Measurements from ENCODE around the gene TRIM67.

The TRIM67 gene

DNA sequence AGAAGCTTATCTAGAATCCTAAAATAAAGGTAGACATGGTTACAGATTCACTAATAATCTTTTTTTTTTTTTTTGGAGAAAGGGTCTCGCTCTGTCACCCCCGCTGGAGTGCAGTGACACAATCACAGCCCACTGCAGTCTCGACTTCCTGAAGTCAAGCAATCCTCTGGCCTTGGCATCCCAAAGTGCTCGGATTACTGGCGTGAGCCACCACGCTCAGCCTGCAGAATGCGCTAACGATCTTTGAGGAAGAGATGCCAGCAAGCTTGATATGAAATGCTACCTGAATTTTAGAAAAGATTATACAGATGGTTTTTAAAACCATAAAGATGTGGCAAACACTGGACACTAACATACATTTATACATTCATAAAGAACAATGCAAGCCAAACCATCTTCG, 75.1 kb downstream of the TRIM67 start:
- DNase-seq = no peak

DNA sequence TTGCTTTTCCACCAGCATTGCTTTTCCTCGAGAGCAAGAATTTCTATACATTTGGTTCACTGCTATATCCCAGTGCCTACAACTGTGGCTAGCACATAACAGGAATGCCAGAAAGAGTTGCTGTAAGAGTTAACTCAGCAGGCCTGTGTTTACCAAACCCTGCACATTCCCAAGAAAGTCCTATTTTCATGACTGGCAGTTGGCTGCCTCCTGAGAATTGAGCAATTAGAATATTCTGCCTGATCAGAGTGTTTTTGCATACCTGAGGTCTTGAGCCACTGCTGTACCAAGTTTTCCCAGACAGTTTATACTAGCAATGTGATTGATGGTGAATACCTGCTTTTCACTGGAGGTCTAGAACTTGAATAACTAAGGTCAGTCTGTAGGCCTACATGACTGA, 76.4 kb downstream of the TRIM67 start:
- no peak for DNase-seq

DNA sequence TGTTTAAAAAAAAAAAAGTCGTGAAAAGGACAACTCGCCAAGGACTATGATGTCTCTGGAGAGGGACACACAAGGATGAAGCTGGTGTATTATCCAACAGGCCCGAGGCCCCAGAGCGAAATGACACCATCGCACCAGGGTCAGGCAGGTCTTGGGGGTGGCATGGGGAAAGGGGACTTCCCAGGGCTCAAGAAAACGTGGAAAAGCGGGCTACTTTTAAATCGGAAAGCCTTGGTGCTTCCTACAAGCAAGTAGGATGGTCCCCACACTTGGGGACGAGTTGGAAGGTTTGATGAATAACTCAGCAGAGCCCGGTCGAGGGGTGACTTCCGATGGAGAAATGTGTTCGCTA, 78.6 kb downstream of the TRIM67 start:
- no peak for DNase-seq

DNA sequence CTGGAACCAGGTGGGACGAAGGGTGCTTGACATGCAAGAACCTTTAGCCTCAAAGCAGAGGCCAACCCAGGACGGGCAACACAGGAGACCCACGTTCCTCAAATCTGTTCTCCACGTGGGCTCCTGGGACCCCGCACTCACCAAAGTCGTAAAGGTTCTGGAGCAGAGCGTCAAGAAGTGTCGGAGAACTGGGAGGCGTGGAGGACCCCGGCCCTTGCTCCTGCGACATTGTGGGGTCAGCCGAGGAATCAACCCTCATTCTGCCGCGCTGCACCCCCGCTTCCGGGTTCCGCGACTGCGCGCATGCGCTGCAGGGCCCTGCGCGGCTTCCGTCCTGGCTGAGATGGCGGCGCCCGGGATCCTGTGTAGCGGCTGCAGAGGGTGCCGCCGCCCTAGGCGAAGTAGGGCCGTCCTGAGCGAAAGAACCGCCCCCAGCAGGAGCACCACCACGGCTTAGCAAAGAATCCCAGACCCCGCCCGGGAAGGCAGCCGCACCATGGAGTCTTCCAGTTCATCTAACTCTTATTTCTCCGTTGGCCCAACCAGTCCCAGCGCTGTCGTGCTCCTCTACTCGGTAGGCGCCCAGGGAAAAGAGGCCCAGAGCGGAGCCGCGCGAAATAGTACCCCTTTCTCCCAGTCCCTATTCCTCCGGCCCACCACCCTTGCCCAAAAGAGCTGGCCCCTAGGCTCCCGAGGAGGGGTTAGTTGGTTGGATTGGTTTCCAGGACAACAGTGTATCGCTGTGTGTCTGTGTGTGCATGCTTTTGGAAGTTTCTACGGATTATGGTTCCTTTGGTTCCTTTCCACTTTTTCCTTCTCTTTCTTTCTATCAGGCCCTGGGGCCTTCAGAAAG, 79.3 kb downstream of the TRIM67 start, which contains the start of gene GNPAT:
Gene GNPAT, plus strand, starts transcription at position 330 of the 853 bp plus-strand sequence. Its CDS starts 167 bp downstream, at position 497.
- DNase-seq = peak; percentile 90

DNA sequence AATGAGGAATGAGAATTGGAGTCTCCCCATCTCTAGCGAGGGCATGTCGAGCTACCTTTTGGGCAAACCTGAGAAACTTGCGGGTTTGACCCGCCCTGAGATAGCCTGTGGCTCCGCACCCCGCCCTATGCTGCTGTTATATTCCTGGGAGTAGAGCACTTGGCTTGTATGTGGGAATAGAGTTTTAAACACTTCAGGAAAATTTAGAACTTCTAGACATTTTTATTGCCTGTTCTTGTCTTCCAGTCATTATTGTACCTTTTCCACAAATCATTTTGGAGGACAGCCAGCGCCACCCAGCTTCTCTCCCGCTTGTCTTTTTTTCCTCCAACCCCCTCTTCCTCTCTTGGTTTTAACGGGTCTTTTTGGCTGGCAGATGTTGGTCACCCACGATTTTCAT, 79.9 kb downstream of the TRIM67 start:
- DNase-seq = peak; percentile 35

DNA sequence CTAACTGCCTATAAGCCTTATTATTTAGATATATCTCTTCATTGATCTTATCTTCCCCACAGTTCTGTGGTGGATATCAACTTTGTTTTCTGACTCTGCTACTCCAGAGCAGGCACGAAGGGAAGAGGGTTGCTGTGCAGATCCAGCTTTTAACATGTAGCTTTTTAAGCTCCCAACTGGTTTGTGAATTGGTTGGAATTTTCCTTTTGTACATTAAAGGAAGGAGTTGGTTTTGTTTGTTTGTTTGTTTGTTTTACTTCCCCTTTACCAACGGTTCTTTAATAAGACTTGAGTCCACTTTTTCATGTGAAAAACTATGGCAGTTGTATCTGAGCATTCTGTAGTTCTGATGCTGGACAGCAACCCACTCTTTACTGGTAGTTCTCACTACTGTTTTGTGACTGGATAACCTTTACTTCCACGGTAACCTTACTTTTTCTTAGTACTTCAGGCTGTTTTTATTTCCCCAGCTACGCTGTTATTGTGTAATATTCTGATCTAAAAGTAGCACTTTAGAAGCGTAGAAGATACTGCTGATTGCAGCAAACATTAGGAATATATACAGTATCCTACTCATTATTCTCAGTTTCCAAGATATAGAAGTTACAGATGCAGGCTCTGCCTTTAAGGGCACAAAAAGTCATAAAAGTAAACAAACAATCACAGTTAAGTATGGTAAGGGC, 80.8 kb downstream of the TRIM67 start:
- no peak for DNase-seq

DNA sequence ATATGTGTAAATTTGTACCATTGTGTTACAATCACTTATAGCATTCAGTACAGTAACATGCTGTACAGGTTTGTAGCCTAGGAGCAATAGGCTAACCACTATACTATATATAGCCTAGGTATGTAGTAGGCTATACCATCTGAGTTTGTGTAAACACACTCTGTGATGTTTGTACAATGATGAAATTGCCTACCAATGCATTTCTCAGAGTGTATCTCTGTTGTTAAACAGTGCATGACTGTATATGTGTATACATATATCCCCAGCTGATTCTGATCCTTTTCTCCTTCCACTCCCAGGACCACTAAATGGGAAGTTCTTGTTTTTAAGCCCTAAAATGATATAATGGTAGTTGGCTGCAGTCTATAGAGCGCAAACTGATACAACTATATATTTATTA, 86.9 kb downstream of the TRIM67 start:
- DNase-seq = no peak

DNA sequence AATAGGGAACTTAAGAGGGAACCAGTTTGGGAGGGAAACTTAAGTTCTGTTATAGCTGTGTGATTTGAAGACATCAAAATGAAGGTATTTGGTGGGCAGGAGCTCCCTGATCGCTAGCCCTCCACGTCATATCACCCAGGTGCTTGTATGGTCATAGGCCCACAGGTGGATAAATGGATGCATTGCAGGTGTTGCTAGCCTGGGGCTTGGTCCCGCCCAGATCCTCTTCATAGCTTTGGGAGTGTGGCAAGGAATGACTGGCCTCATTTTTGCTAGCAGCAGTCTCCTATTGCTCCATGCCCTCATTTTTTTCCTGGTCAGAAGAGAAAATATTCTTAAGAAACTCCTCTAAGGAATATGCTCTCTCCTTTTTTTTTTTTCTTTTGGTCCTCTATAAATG, 90.5 kb downstream of the TRIM67 start:
- DNase-seq = no peak

DNA sequence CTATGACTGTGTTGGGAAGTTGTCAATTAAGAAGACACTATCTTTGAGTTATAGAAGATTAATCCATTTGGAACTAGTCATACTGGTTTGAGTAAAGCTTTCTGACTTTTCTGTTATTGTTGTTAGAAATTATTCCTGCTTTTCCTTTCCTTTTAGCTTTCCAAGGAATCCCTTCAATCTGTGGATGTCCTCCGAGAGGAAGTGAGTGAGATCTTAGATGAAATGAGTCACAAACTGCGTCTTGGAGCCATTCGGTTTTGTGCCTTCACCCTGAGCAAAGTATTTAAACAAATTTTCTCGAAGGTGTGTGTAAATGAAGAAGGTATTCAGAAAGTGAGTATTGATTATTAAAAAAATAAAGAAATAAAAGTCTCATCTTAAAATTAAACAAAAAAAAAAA, 98.5 kb downstream of the TRIM67 start:
- no peak for DNase-seq

DNA sequence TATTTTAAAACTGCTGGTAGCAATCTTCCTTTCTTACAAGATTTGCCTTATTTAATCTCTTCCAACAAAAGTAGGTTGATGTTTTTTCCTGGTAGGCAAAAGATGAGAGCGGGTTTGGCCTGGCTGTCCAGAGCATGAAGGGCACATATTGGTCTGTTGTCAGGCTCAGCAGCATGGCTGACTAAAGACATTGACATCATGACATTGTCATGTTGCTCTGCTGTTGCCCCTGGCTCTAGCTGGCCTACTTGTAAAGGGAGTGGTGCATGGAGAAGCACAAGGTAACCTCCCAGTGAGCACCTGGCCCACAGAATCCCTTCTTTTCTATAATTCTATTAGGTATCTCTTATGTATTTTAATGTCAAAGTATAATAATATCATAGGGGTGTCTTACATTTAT, 102.8 kb downstream of the TRIM67 start:
- DNase-seq = no peak

DNA sequence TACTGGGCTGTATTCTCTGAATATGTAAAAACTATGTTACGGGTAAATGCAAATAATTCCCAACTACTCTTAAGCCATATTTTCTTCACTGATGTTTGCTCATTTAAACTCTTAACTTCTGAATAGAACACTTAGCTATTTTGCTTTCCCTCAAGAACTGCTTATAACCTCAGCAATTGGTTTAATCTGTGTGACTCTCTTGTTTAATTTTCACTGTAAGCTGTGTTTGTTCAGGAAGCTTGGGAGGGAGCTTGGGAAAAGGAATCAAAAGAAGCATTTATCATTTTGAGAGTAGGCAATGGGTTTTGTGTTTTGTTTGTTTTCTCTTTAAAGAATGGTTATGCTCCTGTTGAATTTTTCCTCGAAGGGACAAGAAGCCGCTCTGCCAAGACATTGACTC, 103.5 kb downstream of the TRIM67 start:
- no peak for DNase-seq

DNA sequence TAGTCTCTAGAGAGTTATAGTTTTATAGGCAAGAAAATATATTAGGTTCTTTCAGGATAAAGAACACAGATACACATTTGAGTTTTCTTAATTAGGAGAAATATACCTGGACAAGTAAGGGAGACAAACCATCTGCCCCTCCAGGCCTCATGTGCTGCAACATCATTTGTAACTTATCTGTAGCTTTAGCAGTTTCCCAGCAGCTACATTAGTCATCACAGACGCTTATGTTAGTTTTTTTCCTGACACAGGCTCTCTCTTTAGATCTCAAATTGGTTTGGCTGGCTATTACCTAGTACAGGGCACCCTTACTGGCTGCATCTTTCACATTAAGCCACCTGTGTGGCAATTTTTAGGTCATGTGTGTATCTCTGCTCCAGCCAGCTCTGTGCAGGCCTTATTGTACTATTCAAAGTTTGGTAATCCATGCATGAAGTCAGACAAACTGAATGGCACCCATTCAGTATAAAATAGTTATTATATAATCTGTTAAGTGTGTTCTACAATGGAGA, 105.0 kb downstream of the TRIM67 start:
- DNase-seq = no peak
